OCI-LY7 (cell line): ENCODE data around the gene PBX2. TPM values are rescaled to one million over a fixed set of nuclear protein-coding genes. Genes with fewer than 3 reads are reported as not detected.

Source experiments
- BruUV-seq: library from RNA; stranded (reverse); fragments of 400-500 nt; replicated peaks from 2 replicates; lab custom pipeline; 2021; lab: Mats Ljungman, UMichigan
- CTCF ChIA-PET: fragments of 300-600 bp; sonication (Branson Sonifier 250); formaldehyde crosslinking; loops from one replicate; lab custom pipeline; 2022; ENCODE audit warnings: antibody characterized with exemption; ENCODE audit not compliant: unreplicated experiment; lab: Charles Lee
- POLR2A ChIA-PET: fragments of 300-600 bp; sonication (Branson Sonifier 250); formaldehyde crosslinking; loops from one replicate; lab custom pipeline; 2022; ENCODE audit warnings: antibody characterized with exemption; lab: Charles Lee
- DNase-seq: peaks from one replicate; pipeline ENCODE4 v3.0.0-alpha.2; 2015; ENCODE audit warnings: low spot score
- H2AFZ ChIP-seq: fragments of 200-600 bp; sonication (generic), shearing (Covaris generic); 2 replicates; pipeline ENCODE4 v1.6.1; 2014; ENCODE audit warnings: mild to moderate bottlenecking, antibody characterized with exemption, low read length, moderate library complexity
- H3K27ac ChIP-seq: fragments of 200-600 bp; sonication (generic); 2 replicates; pipeline ENCODE4 v1.5.1; 2014; ENCODE audit warnings: mixed run types, low read depth, mild to moderate bottlenecking, moderate library complexity, low read length, inconsistent platforms; ENCODE audit not compliant: poor library complexity, severe bottlenecking
- H3K36me3 ChIP-seq: fragments of 200-600 bp; sonication (generic); 2 replicates; pipeline ENCODE4 v1.6.1; 2014; ENCODE audit warnings: mild to moderate bottlenecking, antibody characterized with exemption, low read length, moderate library complexity, mixed read lengths; ENCODE audit not compliant: insufficient read depth
- H3K4me1 ChIP-seq: fragments of 200-600 bp; sonication (generic); 2 replicates; pipeline ENCODE4 v1.5.1; 2014; ENCODE audit warnings: mild to moderate bottlenecking, low read length; ENCODE audit not compliant: insufficient read depth, poor library complexity, severe bottlenecking
- H3K4me2 ChIP-seq: fragments of 200-600 bp; sonication (generic); 2 replicates; pipeline ENCODE4 v1.6.1; 2014; ENCODE audit warnings: mild to moderate bottlenecking, low read length
- H3K4me3 ChIP-seq: fragments of 200-600 bp; sonication (generic); 2 replicates; pipeline ENCODE4 v1.5.1; 2014; ENCODE audit warnings: mild to moderate bottlenecking, low read depth, low read length; ENCODE audit not compliant: poor library complexity, severe bottlenecking
- H3K79me2 ChIP-seq: fragments of 200-600 bp; sonication (generic); 2 replicates; pipeline ENCODE4 v1.6.1; 2016; ENCODE audit warnings: low read depth, mild to moderate bottlenecking, low read length, moderate library complexity, mixed read lengths; ENCODE audit not compliant: insufficient read depth
- H3K9me2 ChIP-seq: fragments of 200-600 bp; sonication (generic); 2 replicates; pipeline ENCODE4 v1.6.1; 2016; ENCODE audit warnings: mild to moderate bottlenecking, low read length, mixed read lengths; ENCODE audit not compliant: insufficient read depth
- H3K9me3 ChIP-seq: fragments of 200-600 bp; sonication (generic); 2 replicates; pipeline ENCODE4 v1.6.1; 2014; ENCODE audit warnings: mild to moderate bottlenecking, mixed run types, low read length, mixed read lengths
- H4K20me1 ChIP-seq: fragments of 200-600 bp; sonication (generic); 2 replicates; pipeline ENCODE4 v1.6.1; 2014; ENCODE audit warnings: mild to moderate bottlenecking, antibody characterized with exemption, low read length, moderate library complexity, mixed read lengths; ENCODE audit not compliant: insufficient read depth
- EZH2phosphoT487 ChIP-seq: fragments of 200-600 bp; sonication (generic); IDR thresholded peaks from 2 replicates; pipeline ENCODE4 v1.6.1; 2018; ENCODE audit warnings: low read depth, borderline replicate concordance, mild to moderate bottlenecking, mixed run types, antibody characterized with exemption, low read length, moderate library complexity, mixed read lengths
- intact Hi-C: fragments of 100-400 bp; cut with micrococcal nuclease; formaldehyde crosslinking; loops from one replicate; pipeline ENCODE4 v1.10.0; 2022; ENCODE audit not compliant: unreplicated experiment
- total RNA-seq, 2 experiments: library from RNA; depleted of rRNA in 1 of 2; stranded (reverse); fragments of >200 nt in 1 of 2; shearing (Covaris generic) in 1 of 2; gene quantifications; 2 replicates each; pipeline ENCODE4 v1.2.3, GENCODE V29; 2014 to 2022
- TF ChIP-seq, protein P1 (sequence below): fragments of 200-600 bp; sonication (generic); conservative IDR thresholded peaks from 2 replicates; pipeline ENCODE4 v1.5.1; 2014; ENCODE audit warnings: mild to moderate bottlenecking, antibody characterized with exemption, low read length, moderate library complexity, mixed read lengths

The PBX2 gene
- total RNA-seq, 2 experiments from 2014 or later: 23.1 to 80.5 TPM

DNA sequence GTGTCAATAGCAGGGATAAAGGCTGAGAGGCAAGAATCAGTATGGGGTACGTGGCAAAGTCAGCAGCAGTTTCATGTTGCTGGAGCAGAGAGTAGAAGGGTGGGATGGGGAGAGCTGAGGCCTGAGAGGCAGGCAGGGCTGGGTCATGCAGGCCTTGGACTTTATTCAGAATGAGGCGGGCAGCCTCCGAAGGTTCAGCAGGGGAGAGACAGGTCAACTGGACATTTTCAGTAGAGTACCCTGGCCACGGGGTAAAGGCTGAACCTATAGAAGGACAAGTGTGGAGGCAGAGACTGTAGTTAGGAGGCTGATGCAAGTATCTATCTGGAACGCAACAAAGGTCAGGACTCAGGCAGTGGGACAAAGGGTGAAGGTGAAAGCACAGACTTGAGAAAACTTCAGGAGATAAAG lies 20.2 kb upstream of the PBX2 start:
- H3K36me3 ChIP-seq: no peaks in the 10 kb centered on the region

DNA sequence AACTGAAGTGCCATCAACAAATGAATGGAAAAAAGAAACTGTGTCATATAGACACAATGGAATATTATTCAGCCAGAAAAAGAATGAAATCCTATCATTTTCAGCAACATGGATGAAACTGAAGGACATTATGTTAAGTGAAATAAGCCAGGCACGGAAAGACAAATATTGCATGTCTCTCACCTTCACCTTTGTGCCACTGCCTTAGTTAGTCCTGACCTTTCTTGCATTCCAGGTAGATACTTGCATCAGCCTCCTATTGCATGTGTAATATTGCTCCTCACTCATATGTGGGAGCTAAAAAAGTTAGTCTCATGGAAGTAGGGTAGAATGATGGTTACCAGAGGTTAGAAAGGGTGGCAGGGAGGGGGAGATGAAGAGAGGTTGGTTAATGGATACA lies 19.0 kb upstream of the PBX2 start:
- POLR2A ChIA-PET: interaction anchor here (0.7 kb wide), 1 partner anchor 1971 kb away, joined by 3 read pairs; no protein-coding TSS in a partner anchor
- intact Hi-C loops: no loop called here

More for the DNA sequence above, 20.2 kb upstream of the PBX2 start:
- Histone ChIP-seq H3K9me3 (no peaks in the 10 kb centered on the region; the same call in 1 of the 2 replicates), H3K4me2 (no peak overlapping the region), H3K4me3 (no peak overlapping the region), H3K79me2 (no peaks in the 10 kb centered on the region), H4K20me1 (no peaks in the 10 kb centered on the region), H3K4me1 (no peaks in the 10 kb centered on the region), H3K9me2 (no peaks in the 10 kb centered on the region), H2AFZ (no peak overlapping the region), H3K27ac (no peak overlapping the region)
- no TSS peak for BruUV-seq
- POLR2A ChIA-PET: no interaction called here
- CTCF ChIA-PET: no interaction called here
- intact Hi-C loops: no loop called here
- DNase-seq: no peak
- no peak for TF ChIP-seq EZH2phosphoT487
- TF ChIP-seq, protein P1, sequence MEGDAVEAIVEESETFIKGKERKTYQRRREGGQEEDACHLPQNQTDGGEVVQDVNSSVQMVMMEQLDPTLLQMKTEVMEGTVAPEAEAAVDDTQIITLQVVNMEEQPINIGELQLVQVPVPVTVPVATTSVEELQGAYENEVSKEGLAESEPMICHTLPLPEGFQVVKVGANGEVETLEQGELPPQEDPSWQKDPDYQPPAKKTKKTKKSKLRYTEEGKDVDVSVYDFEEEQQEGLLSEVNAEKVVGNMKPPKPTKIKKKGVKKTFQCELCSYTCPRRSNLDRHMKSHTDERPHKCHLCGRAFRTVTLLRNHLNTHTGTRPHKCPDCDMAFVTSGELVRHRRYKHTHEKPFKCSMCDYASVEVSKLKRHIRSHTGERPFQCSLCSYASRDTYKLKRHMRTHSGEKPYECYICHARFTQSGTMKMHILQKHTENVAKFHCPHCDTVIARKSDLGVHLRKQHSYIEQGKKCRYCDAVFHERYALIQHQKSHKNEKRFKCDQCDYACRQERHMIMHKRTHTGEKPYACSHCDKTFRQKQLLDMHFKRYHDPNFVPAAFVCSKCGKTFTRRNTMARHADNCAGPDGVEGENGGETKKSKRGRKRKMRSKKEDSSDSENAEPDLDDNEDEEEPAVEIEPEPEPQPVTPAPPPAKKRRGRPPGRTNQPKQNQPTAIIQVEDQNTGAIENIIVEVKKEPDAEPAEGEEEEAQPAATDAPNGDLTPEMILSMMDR: no peak

GRCh38 chr6:32204268-32204715 lies 14.3 kb upstream of the PBX2 start:
- Histone ChIP-seq H3K9me3 (no peaks in the 10 kb centered on the region; the same call in 1 of the 2 replicates), H2AFZ (no peak overlapping the region), H3K9me2 (no peaks in the 10 kb centered on the region), H3K36me3 (no peaks in the 10 kb centered on the region), H4K20me1 (no peaks in the 10 kb centered on the region), H3K27ac (no peak overlapping the region), H3K4me2 (no peak overlapping the region), H3K4me3 (no peak overlapping the region), H3K79me2 (no peaks in the 10 kb centered on the region), H3K4me1 (no peaks in the 10 kb centered on the region)
- ChIA-PET POLR2A (interaction anchor here (1.8 kb wide), 1 partner anchor 10 kb away, joined by 4 read pairs; no protein-coding TSS in a partner anchor), CTCF (no interaction called here)
- no TSS peak for BruUV-seq
- no peak for DNase-seq
- intact Hi-C loops: no loop called here
- TF ChIP-seq EZH2phosphoT487: no peak
- TF ChIP-seq, protein P1: no peak

More for the DNA sequence above, 19.0 kb upstream of the PBX2 start:
- TF ChIP-seq EZH2phosphoT487: no peak
- TF ChIP-seq, protein P1: no peak
- Histone ChIP-seq H3K27ac (no peak overlapping the region), H3K4me3 (no peak overlapping the region), H3K4me1 (no peaks in the 10 kb centered on the region), H4K20me1 (no peaks in the 10 kb centered on the region), H3K9me3 (no peaks in the 10 kb centered on the region; the same call in 1 of the 2 replicates), H3K4me2 (no peak overlapping the region), H3K9me2 (no peaks in the 10 kb centered on the region), H2AFZ (no peak overlapping the region), H3K79me2 (no peaks in the 10 kb centered on the region), H3K36me3 (no peaks in the 10 kb centered on the region)
- no peak for DNase-seq
- CTCF ChIA-PET: no interaction called here
- no TSS peak for BruUV-seq
